Hepatocyte (in vitro differentiated cells): ENCODE data around the gene KCNS3. TPM values are rescaled to one million over a fixed set of nuclear protein-coding genes. Genes with fewer than 3 reads are reported as not detected.

Experiments used
- DNase-seq: peaks from one replicate; pipeline ENCODE4 v3.0.0-alpha.2; 2016; ENCODE audit warnings: low spot score
- H2AFZ ChIP-seq: fragments of 200-600 bp; sonication (generic); 2 replicates; pipeline ENCODE4 v1.6.0; 2016; ENCODE audit warnings: antibody characterized with exemption, mild to moderate bottlenecking
- H3K27ac ChIP-seq: fragments of 200-600 bp; sonication (generic); 2 replicates; pipeline ENCODE4 v1.5.1; 2016; ENCODE audit warnings: mild to moderate bottlenecking
- H3K27me3 ChIP-seq: fragments of 200-600 bp; sonication (generic); 2 replicates; pipeline ENCODE4 v1.6.1; 2016
- H3K36me3 ChIP-seq: fragments of 200-600 bp; sonication (generic); replicated peaks from 2 replicates; pipeline ENCODE4 v1.5.1; 2016; ENCODE audit warnings: low read depth; ENCODE audit not compliant: insufficient read depth
- H3K4me1 ChIP-seq: fragments of 200-600 bp; sonication (generic); 2 replicates; pipeline ENCODE4 v1.5.1; 2016; ENCODE audit warnings: mild to moderate bottlenecking, moderate library complexity; ENCODE audit not compliant: insufficient read depth
- H3K4me2 ChIP-seq: fragments of 200-600 bp; sonication (generic); 2 replicates; pipeline ENCODE4 v1.6.0; 2016
- H3K4me3 ChIP-seq: fragments of 200-600 bp; sonication (generic); 2 replicates; pipeline ENCODE4 v1.5.1; 2016; ENCODE audit warnings: mild to moderate bottlenecking
- H3K79me2 ChIP-seq: fragments of 200-600 bp; sonication (generic); 2 replicates; pipeline ENCODE4 v1.6.0; 2017; ENCODE audit warnings: mild to moderate bottlenecking
- H3K9me2 ChIP-seq: fragments of 200-600 bp; sonication (generic); replicated peaks from 2 replicates; pipeline ENCODE4 v1.6.0; 2017; ENCODE audit warnings: mild to moderate bottlenecking; ENCODE audit not compliant: insufficient read depth
- H3K9me3 ChIP-seq: fragments of 200-600 bp; sonication (generic); 2 replicates; pipeline ENCODE4 v1.5.1; 2016; ENCODE audit warnings: low read depth, mild to moderate bottlenecking
- H4K20me1 ChIP-seq: fragments of 200-600 bp; sonication (generic); 2 replicates; pipeline ENCODE4 v1.6.0; 2016; ENCODE audit warnings: mild to moderate bottlenecking; ENCODE audit not compliant: insufficient read depth, poor library complexity, severe bottlenecking
- CTCF ChIP-seq: fragments of 200-600 bp; sonication (generic); IDR thresholded peaks from 2 replicates; pipeline ENCODE4 v1.5.1; 2016; ENCODE audit warnings: antibody characterized with exemption, mild to moderate bottlenecking; ENCODE audit not compliant: poor library complexity
- EZH2 ChIP-seq: fragments of 200-600 bp; sonication (generic); IDR thresholded peaks from 2 replicates; pipeline ENCODE4 v1.6.1; 2016; ENCODE audit warnings: antibody characterized with exemption, mild to moderate bottlenecking, borderline replicate concordance
- EZH2phosphoT487 ChIP-seq: fragments of 200-600 bp; sonication (generic); IDR thresholded peaks from one replicate; pipeline ENCODE4 v1.6.1; 2018; ENCODE audit warnings: antibody characterized with exemption, mild to moderate bottlenecking, low read depth, moderate library complexity; ENCODE audit not compliant: unreplicated experiment, severe bottlenecking
- WGBS: methylation state at CpG from one replicate; pipeline ENCODE4 v1.1.6; 2016; ENCODE audit warnings: low lambda C conversion rate; ENCODE audit errors: missing lambda C conversion rate; 5-methylcytosine and 5-hydroxymethylcytosine counted together
- polyA plus RNA-seq: library from polyadenylated mRNA; unstranded; fragments of >200 nt; fragmentation: Nextera tagmentation; extraction: Ambion mirVana; gene quantifications from 2 replicates; pipeline ENCODE4 v1.2.1, GENCODE V29; 2016
- total RNA-seq: library from RNA; depleted of rRNA; stranded (reverse); fragments of >200 nt; gene quantifications from 2 replicates; pipeline ENCODE4 v1.2.3, GENCODE V29; 2014

KCNS3 gene
- total and polyA plus RNA-seq, 2 experiments from 2014 or later = 4.8 TPM

GRCh38 chr2:17943444-17943843, 65.0 kb downstream of the KCNS3 start:
- Histone ChIP-seq H3K9me2 (no peaks in the 10 kb centered on the region), H3K4me3 (no peak overlapping the region), H3K79me2 (no peaks in the 10 kb centered on the region), H3K4me2 (no peak overlapping the region), H3K27me3 (peaks cover 7% of the 10 kb centered on the region), H3K27ac (no peak overlapping the region), H3K4me1 (no peaks in the 10 kb centered on the region), H4K20me1 (no peaks in the 10 kb centered on the region), H2AFZ (no peak overlapping the region), H3K36me3 (no peaks in the 10 kb centered on the region), H3K9me3 (no peaks in the 10 kb centered on the region)
- 79% methylated on average over 4 of the region's 4 CpGs for WGBS
- TF ChIP-seq CTCF = no peak
- TF ChIP-seq EZH2 = no peak
- TF ChIP-seq EZH2phosphoT487 = no peak
- DNase-seq = no peak

GRCh38 chr2:17947113-17947512, 68.6 kb downstream of the KCNS3 start:
- H3K4me2 ChIP-seq = no peak overlapping the region
- H3K4me3 ChIP-seq = no peak overlapping the region
- no peak for DNase-seq
- H2AFZ ChIP-seq = no peak overlapping the region
- no peaks in the 10 kb centered on the region for H3K9me2 ChIP-seq
- TF ChIP-seq EZH2phosphoT487 = no peak
- TF ChIP-seq EZH2 = no peak
- TF ChIP-seq CTCF = no peak
- H4K20me1 ChIP-seq = no peaks in the 10 kb centered on the region
- no peaks in the 10 kb centered on the region for H3K4me1 ChIP-seq
- H3K79me2 ChIP-seq = no peaks in the 10 kb centered on the region
- no peaks in the 10 kb centered on the region for H3K36me3 ChIP-seq
- peaks cover 7% of the 10 kb centered on the region for H3K27me3 ChIP-seq
- no peaks in the 10 kb centered on the region for H3K9me3 ChIP-seq
- 83% methylated on average over 3 of the region's 3 CpGs for WGBS
- H3K27ac ChIP-seq = no peak overlapping the region

- no peak overlapping the region for H3K4me3 ChIP-seq
- TF ChIP-seq CTCF (no peak), EZH2phosphoT487 (no peak), EZH2 (no peak)
- H3K27ac ChIP-seq = no peak overlapping the region
- no peaks in the 10 kb centered on the region for H3K9me3 ChIP-seq
- no peaks in the 10 kb centered on the region for H3K36me3 ChIP-seq
- no peaks in the 10 kb centered on the region for H4K20me1 ChIP-seq
- H3K4me1 ChIP-seq = no peaks in the 10 kb centered on the region
- DNase-seq = no peak
- H3K9me2 ChIP-seq = no peaks in the 10 kb centered on the region
- 82% methylated on average over 6 of the region's 6 CpGs for WGBS
- no peak overlapping the region for H2AFZ ChIP-seq
- no peaks in the 10 kb centered on the region for H3K79me2 ChIP-seq
- H3K27me3 ChIP-seq = peaks cover 3% of the 10 kb centered on the region
- H3K4me2 ChIP-seq = no peak overlapping the region
Measured at GRCh38 chr2:17950006-17950405, 71.5 kb downstream of the KCNS3 start.

GRCh38 chr2:17951563-17951962, 73.1 kb downstream of the KCNS3 start:
- H3K4me2 ChIP-seq = no peak overlapping the region
- no peaks in the 10 kb centered on the region for H3K9me3 ChIP-seq
- H3K79me2 ChIP-seq = no peaks in the 10 kb centered on the region
- 87% methylated on average over 4 of the region's 4 CpGs for WGBS
- no peaks in the 10 kb centered on the region for H3K9me2 ChIP-seq
- H2AFZ ChIP-seq = no peak overlapping the region
- H4K20me1 ChIP-seq = no peaks in the 10 kb centered on the region
- no peaks in the 10 kb centered on the region for H3K4me1 ChIP-seq
- no peak overlapping the region for H3K27ac ChIP-seq
- H3K4me3 ChIP-seq = no peak overlapping the region
- TF ChIP-seq CTCF = no peak
- TF ChIP-seq EZH2 = no peak
- TF ChIP-seq EZH2phosphoT487 = no peak
- H3K27me3 ChIP-seq = peaks cover 5% of the 10 kb centered on the region
- no peaks in the 10 kb centered on the region for H3K36me3 ChIP-seq
- DNase-seq = no peak
